ENCODE data around the gene LETMD1. TPM values are rescaled to one million over a fixed set of nuclear protein-coding genes. Genes with fewer than 3 reads are reported as not detected.

LETMD1 gene
- total and polyA plus RNA-seq, 2 of the 13 experiments (the other 11 are each of a cell fraction or from before 2014, with no cell fraction given) = 43.3 to 87.7 TPM

DNA sequence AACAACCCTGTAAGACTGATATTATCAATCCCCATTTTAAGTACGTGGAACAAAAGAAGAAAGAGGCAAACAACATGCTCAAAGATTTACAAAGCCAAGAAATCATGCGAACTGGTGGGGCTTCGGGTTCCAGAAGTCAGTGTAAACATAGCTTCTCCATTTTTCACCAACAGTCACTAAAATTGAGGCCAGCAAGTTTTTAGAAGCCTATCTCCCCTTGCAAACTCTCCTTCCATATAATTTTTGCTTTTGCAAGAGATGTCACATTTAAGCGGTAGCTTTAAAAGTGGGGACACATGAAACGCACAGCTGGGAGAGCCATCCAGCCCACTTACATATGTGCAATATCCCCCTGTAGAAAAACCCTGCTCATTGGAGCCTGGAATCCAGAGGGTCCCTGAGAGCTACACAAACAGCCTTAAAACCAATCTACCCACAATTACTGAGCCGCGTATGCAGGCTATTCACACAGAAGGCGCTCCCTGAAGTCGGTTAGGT lies 22.7 kb upstream of the LETMD1 start (continued):
- TF ChIP-seq, protein P1, sequence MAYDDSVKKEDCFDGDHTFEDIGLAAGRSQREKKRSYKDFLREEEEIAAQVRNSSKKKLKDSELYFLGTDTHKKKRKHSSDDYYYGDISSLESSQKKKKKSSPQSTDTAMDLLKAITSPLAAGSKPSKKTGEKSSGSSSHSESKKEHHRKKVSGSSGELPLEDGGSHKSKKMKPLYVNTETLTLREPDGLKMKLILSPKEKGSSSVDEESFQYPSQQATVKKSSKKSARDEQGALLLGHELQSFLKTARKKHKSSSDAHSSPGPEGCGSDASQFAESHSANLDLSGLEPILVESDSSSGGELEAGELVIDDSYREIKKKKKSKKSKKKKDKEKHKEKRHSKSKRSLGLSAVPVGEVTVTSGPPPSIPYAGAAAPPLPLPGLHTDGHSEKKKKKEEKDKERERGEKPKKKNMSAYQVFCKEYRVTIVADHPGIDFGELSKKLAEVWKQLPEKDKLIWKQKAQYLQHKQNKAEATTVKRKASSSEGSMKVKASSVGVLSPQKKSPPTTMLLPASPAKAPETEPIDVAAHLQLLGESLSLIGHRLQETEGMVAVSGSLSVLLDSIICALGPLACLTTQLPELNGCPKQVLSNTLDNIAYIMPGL (CRISPR knock-in tag; IDR thresholded peaks at IDR 0.05; ENCODE audit: borderline replicate concordance in 1 of 2, low read depth in 1 of 2) = 0 out of 4 replicates have a peak, but pooled peaks of 1 of the 2 experiments have one; percentile 15
- TF ChIP-seq ZNF367 (CRISPR knock-in tag; IDR thresholded peaks at IDR 0.05; ENCODE audit: borderline replicate concordance) = no peak
- TF ChIP-seq ZNF670 (CRISPR knock-in tag; IDR thresholded peaks at IDR 0.05; ENCODE audit: borderline replicate concordance) = 0 out of 2 replicates have a peak, but pooled peaks have one; percentile 19
- 0 out of 2 replicates have a peak, but pooled peaks have one; percentile 25 for TF ChIP-seq ZNF558 (CRISPR knock-in tag; IDR thresholded peaks at IDR 0.05; ENCODE audit: borderline replicate concordance)
- 0 out of 2 replicates have a peak, but pooled peaks have one; percentile 4 for TF ChIP-seq ZNF264 (CRISPR knock-in tag; IDR thresholded peaks at IDR 0.05)
- TF ChIP-seq FIP1L1 (IDR thresholded peaks at IDR 0.05; ENCODE audit: borderline replicate concordance, insufficient read depth, low read depth, low read length) = 0 out of 2 replicates have a peak, but pooled peaks have one; percentile 6
- TF ChIP-seq ZEB1 (IDR thresholded peaks at IDR 0.05; ENCODE audit: insufficient replicate concordance, low read depth) = peak; percentile 30
- peak; percentile 29; the same call in 1 of the 2 replicates for TF ChIP-seq HMG20A (CRISPR knock-in tag; IDR thresholded peaks at IDR 0.05; ENCODE audit: borderline replicate concordance)
- TF ChIP-seq TEAD3 (CRISPR knock-in tag; optimal IDR thresholded peaks at IDR 0.05; ENCODE audit: borderline replicate concordance) = peak; percentile 8
- TF ChIP-seq MAFF (IDR thresholded peaks at IDR 0.05; ENCODE audit: low read depth, low read length) = no peak
- 0 out of 2 replicates have a peak, but pooled peaks have one; percentile 51 for TF ChIP-seq ZNF841 (CRISPR knock-in tag; IDR thresholded peaks at IDR 0.05; ENCODE audit: borderline replicate concordance)
- peak; percentile 7; the same call in 1 of the 2 replicates for TF ChIP-seq NCOR1 (IDR thresholded peaks at IDR 0.05; ENCODE audit: borderline replicate concordance, low read length)
- TF ChIP-seq, protein P2, sequence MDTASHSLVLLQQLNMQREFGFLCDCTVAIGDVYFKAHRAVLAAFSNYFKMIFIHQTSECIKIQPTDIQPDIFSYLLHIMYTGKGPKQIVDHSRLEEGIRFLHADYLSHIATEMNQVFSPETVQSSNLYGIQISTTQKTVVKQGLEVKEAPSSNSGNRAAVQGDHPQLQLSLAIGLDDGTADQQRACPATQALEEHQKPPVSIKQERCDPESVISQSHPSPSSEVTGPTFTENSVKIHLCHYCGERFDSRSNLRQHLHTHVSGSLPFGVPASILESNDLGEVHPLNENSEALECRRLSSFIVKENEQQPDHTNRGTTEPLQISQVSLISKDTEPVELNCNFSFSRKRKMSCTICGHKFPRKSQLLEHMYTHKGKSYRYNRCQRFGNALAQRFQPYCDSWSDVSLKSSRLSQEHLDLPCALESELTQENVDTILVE (CRISPR knock-in tag; IDR thresholded peaks at IDR 0.05) = no peak
- TF ChIP-seq ZNF460 (CRISPR knock-in tag; IDR thresholded peaks at IDR 0.05; ENCODE audit: borderline replicate concordance) = no peak
- TF ChIP-seq TCF7 (IDR thresholded peaks at IDR 0.05; ENCODE audit: low read depth) = peak; percentile 41; the same call in 1 of the 2 replicates
- peak; percentile 5; the same call in 1 of the 2 replicates for TF ChIP-seq ZNF335 (CRISPR knock-in tag; IDR thresholded peaks at IDR 0.05)
- 0 out of 2 replicates have a peak, but pooled peaks have one; percentile 37 for TF ChIP-seq HMG20B (CRISPR knock-in tag; conservative IDR thresholded peaks at IDR 0.05)
- peak; percentile 32; the same call in 1 of the 2 replicates for TF ChIP-seq CEBPG (CRISPR knock-in tag; IDR thresholded peaks at IDR 0.05)
- 0 out of 2 replicates have a peak, but pooled peaks have one; percentile 27 for TF ChIP-seq THAP11 (CRISPR knock-in tag; IDR thresholded peaks at IDR 0.05)
